ENCODE measurements around the gene MRPL24.
A peak's percentile ranks its signal among the peaks of the same experiment; 100 is the strongest.

Gene MRPL24

GRCh38 chr1:156750711-156751450 lies 10.0 kb upstream of the MRPL24 start:
- no peak for TF ChIP-seq CTCF (IDR thresholded peaks at IDR 0.05; ENCODE audit: insufficient read depth, missing control alignments)
- FAIRE-seq = no peak
- peak; percentile 9 for DNase-seq (ENCODE audit: insufficient read length, low spot score)

DNA sequence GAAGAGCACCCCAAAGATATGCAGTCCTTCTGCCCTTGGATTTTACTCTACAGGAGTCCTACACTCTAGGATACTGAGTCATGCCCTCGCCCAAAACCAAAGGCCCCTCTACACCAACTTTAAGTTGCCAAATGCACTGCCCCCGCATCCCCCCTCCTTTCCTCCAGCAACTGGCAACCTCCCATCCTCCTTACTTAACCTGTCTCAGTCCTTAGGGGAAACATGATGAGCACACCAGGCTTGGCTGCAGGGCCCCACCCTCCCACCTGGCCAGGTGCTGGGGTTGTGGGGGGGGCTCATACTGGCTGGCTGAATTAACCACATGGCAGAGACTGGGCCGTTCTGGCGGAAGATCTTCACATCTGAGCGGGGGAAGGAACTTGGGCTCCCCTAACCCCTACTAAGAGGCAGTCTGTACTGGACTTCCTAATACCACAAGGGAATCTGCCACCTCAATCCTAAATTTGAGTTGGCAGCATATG lies 9.3 kb upstream of the MRPL24 start:
- no peak for FAIRE-seq
- DNase-seq (ENCODE audit: insufficient read length, low spot score) = peak; percentile 5
- no peak for TF ChIP-seq CTCF (IDR thresholded peaks at IDR 0.05; ENCODE audit: insufficient read depth, missing control alignments)

DNA sequence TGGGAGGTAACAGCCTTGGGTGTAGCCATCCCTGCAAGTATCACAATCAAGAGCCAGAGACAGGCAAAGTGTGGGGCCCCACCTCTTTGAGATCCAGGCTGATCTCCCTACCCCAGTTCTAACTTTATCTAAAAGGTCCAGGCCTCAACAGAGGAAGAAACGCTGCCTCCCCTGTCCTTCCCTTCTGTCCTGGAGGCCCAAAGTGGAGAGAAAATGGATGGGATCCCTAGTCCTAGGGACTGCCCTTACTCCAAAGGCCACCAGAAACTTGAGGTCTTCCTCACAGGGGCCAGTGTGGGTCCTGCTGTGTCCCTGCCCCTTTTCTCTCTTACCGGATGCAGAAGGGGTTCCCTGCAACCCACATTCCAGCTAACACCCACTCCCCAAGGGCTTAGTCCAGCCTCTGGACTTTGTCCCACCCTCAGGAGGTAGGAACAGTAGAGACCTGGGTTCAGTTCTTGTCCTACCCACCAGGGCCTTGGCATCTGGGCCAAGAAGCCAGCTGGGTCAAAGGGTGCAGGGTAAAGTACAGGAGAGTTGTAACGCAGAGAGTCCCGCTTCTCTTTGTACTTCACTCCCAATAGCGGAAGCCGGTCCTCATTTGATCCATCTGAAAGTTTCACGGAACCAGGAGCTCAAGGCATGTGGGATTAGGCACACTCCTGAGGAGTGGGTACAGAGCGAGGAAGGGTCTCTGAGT lies 8.7 kb upstream of the MRPL24 start:
- FAIRE-seq = no peak
- DNase-seq (ENCODE audit: insufficient read length, low spot score) = peak; percentile 6
- no peak for TF ChIP-seq CTCF (IDR thresholded peaks at IDR 0.05; ENCODE audit: insufficient read depth, missing control alignments)

DNA sequence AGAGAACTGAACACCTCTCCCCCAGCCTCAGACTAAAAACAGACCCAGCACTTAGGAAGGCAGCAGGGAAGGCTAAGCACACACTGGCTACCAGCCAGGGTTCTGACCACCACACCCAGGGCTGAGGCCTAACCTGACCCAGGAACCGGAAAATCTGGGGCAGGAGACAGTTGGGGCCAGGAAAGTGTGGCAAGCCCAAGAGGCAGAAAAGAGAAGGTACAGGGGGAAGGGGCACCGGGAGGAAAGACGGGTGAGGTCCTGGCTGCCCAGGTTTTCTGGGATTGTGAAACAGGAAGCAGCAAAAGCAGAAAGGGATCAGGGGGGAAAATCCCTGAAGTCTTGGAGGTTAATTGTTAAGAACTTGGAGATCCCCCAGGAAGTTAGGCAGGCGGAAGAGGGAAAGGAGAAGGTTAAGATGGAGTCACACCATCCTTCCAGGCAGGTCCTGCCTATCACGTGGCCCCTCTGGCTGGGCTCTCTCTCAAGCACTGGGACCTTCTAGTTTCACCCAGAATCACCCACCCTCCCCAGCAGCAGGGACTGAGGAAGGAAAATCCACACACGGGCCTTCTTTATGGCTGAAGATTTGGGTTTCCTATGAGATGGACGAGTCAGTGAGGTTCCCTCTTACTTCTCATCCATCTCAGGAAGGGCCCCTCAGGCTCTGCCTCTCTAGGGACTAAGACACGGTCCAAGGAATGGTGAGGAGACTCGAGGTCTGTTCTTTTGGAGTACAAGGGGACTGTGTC lies 8.0 kb upstream of the MRPL24 start:
- DNase-seq (ENCODE audit: insufficient read length, low spot score) = peak; percentile 16
- no peak for FAIRE-seq
- TF ChIP-seq CTCF (IDR thresholded peaks at IDR 0.05; ENCODE audit: insufficient read depth, missing control alignments) = no peak

DNA sequence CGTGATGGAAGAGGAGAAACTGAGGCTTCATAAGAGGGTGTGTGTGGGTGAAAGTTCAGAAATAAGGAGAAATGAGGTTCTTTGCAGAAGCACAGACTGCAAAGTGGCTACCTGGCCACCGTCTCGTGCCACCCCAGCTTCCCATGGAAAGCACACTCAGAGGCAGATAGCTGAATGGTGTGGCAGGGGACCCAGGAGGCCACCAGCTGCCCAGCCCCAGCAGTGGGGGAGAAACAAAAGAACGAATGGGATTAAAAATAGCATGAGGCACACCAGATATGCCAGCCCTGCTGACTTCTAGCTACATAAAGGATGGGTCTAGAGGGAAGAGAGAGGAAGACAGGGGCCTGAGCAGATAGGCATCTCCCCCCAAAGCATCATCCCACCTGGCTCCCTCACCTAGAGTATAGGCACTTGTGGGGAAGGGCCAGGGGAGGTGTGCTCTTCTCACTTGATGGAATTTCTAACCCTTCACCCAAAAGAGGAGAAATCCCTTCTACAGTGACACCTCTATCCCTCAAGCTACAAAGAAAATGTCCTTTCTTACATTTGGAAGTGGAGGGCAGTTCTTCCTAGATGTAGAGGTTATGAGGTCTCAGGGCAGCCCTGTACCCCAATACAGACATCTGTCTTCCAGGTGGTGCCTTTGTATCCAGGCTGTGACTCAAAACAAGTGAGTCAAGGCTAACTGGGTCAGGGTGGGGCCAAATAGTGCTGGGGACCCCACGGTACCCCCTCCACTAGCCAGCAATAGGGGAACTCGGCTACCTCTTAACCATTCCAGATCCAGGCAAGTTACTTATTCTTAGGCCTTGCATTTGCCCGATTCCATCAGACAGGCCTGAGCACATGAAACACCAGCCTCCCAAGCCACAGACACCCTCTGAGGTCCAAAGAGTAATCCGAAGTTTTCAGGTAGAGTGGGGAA lies 7.1 kb upstream of the MRPL24 start:
- no peak for FAIRE-seq
- DNase-seq (ENCODE audit: insufficient read length, low spot score) = peak; percentile 22
- no peak for TF ChIP-seq CTCF (IDR thresholded peaks at IDR 0.05; ENCODE audit: insufficient read depth, missing control alignments)

All from D721Med (cell line).